Neural crest cell (in vitro differentiated cells): ENCODE measurements around the gene NKX6-2. TPM values are rescaled to one million over a fixed set of nuclear protein-coding genes. Genes with fewer than 3 reads are reported as not detected.
"Not testable (repeated sequence)": the region's sequence is repeated elsewhere in the genome, so short reads cannot be mapped to it uniquely, and the experiment has no call there.

Source experiments
- DNase-seq: peaks from one replicate; pipeline ENCODE4 v3.0.0; 2021; ENCODE audit warnings: low read depth, mixed read lengths, low spot score
- H3K27ac Mint-ChIP-seq: one replicate; pipeline ENCODE4 v1.8.0; 2021; ENCODE audit warnings: mild to moderate bottlenecking, mixed read lengths; ENCODE audit not compliant: unreplicated experiment
- H3K27me3 Mint-ChIP-seq: 2 replicates; pipeline ENCODE4 v1.8.0; 2021; ENCODE audit warnings: low read depth, mild to moderate bottlenecking, mixed read lengths
- H3K36me3 Mint-ChIP-seq: 2 replicates; pipeline ENCODE4 v1.8.0; 2021; ENCODE audit warnings: low read depth, mild to moderate bottlenecking, mixed read lengths
- H3K4me1 Mint-ChIP-seq: 2 replicates; pipeline ENCODE4 v1.8.0; 2021; ENCODE audit warnings: mixed read lengths
- H3K4me3 Mint-ChIP-seq: one replicate; pipeline ENCODE4 v1.8.0; 2021; ENCODE audit warnings: mild to moderate bottlenecking, mixed read lengths
- H3K9me3 Mint-ChIP-seq: 2 replicates; pipeline ENCODE4 v1.8.0; 2021; ENCODE audit warnings: mixed read lengths
- total RNA-seq: library from RNA; stranded (reverse); gene quantifications from 2 replicates; pipeline ENCODE4 v1.2.1, GENCODE V29; 2021
- TF ChIP-seq, protein P1 (sequence below): fragments of 200-600 bp; sonication (generic); conservative IDR thresholded peaks from 2 replicates; pipeline ENCODE4 v1.5.0; 2021; ENCODE audit warnings: antibody characterized with exemption, mild to moderate bottlenecking

The NKX6-2 gene
- total RNA-seq, 1 donor from 2014 or later, result not detected

DNA sequence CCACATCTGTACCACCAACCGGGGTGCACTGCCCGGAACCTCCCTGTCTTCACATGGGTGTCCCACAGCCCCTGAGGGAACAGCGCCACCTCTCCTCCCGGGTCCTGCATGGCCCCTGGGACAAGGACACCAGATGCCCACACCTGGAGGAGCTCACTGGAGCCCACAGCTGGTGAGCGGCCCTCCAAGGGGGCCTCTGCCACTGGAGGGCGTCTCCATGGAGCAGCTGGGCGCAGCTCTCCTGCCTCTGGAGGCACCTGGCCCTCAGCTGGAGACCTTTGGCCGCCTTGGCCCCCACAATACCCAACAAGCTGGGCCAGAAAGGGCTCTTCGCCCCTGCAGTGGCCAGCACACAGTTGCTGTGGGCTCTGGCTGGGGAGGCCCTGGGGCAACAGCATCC is 7.3 kb upstream of the NKX6-2 start:
- TF ChIP-seq, protein P1, sequence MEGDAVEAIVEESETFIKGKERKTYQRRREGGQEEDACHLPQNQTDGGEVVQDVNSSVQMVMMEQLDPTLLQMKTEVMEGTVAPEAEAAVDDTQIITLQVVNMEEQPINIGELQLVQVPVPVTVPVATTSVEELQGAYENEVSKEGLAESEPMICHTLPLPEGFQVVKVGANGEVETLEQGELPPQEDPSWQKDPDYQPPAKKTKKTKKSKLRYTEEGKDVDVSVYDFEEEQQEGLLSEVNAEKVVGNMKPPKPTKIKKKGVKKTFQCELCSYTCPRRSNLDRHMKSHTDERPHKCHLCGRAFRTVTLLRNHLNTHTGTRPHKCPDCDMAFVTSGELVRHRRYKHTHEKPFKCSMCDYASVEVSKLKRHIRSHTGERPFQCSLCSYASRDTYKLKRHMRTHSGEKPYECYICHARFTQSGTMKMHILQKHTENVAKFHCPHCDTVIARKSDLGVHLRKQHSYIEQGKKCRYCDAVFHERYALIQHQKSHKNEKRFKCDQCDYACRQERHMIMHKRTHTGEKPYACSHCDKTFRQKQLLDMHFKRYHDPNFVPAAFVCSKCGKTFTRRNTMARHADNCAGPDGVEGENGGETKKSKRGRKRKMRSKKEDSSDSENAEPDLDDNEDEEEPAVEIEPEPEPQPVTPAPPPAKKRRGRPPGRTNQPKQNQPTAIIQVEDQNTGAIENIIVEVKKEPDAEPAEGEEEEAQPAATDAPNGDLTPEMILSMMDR, result no peak
- H3K27me3 Mint-ChIP-seq, result peaks cover 52% of the 10 kb centered on the region
- no peak for DNase-seq
- H3K27ac Mint-ChIP-seq, result no peak overlapping the region
- no peaks in the 10 kb centered on the region for H3K9me3 Mint-ChIP-seq
- no peaks in the 10 kb centered on the region for H3K36me3 Mint-ChIP-seq
- H3K4me1 Mint-ChIP-seq, result no peaks in the 10 kb centered on the region
- H3K4me3 Mint-ChIP-seq, result no peak overlapping the region

DNA sequence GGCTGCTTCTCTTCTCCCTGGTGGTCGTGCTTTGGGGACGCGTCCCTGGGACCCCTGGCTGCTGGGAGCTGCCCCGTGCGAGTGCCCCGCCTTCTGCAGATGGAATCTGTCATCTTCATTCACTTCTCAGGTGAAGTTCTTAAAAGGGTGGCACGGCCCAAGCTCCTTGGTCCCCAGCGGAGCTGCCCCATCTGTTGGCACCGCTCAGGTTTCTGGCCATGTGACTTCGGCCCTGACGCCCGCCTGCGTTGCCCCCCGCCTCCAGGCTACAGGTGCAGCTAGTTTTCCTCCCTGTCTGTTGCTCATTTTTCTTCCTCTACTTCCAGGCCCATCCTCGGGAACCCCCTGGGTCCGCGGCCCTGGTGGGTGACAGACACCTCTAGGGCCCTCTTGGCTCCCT is 6.8 kb upstream of the NKX6-2 start:
- TF ChIP-seq, protein P1, result no peak
- no peaks in the 10 kb centered on the region for H3K36me3 Mint-ChIP-seq
- peaks cover 56% of the 10 kb centered on the region for H3K27me3 Mint-ChIP-seq
- no peaks in the 10 kb centered on the region for H3K4me1 Mint-ChIP-seq
- no peaks in the 10 kb centered on the region for H3K9me3 Mint-ChIP-seq
- H3K4me3 Mint-ChIP-seq, result no peak overlapping the region
- DNase-seq, result no peak
- no peak overlapping the region for H3K27ac Mint-ChIP-seq

DNA sequence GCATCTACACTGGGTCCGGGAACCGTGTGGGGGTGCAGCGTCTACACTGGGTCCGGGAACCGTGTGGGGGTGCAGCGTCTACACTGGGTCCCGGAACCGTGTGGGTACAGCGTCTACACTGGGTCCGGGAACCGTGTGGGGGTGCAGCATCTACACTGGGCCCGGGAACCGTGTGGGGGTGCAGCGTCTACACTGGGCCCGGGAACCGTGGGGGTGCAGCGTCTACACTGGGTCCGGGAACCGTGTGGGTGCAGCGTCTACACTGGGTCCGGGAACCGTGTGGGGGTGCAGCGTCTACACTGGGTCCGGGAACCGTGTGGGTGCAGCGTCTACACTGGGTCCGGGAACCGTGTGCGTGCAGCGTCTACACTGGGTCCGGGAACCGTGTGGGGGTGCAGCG is 6.2 kb upstream of the NKX6-2 start:
- H3K4me1 Mint-ChIP-seq, H3K4me3 Mint-ChIP-seq, H3K27ac Mint-ChIP-seq, DNase-seq, H3K36me3 Mint-ChIP-seq, H3K9me3 Mint-ChIP-seq: not testable (repeated sequence)
- H3K27me3 Mint-ChIP-seq, result peaks cover 54% of the 10 kb centered on the region

DNA sequence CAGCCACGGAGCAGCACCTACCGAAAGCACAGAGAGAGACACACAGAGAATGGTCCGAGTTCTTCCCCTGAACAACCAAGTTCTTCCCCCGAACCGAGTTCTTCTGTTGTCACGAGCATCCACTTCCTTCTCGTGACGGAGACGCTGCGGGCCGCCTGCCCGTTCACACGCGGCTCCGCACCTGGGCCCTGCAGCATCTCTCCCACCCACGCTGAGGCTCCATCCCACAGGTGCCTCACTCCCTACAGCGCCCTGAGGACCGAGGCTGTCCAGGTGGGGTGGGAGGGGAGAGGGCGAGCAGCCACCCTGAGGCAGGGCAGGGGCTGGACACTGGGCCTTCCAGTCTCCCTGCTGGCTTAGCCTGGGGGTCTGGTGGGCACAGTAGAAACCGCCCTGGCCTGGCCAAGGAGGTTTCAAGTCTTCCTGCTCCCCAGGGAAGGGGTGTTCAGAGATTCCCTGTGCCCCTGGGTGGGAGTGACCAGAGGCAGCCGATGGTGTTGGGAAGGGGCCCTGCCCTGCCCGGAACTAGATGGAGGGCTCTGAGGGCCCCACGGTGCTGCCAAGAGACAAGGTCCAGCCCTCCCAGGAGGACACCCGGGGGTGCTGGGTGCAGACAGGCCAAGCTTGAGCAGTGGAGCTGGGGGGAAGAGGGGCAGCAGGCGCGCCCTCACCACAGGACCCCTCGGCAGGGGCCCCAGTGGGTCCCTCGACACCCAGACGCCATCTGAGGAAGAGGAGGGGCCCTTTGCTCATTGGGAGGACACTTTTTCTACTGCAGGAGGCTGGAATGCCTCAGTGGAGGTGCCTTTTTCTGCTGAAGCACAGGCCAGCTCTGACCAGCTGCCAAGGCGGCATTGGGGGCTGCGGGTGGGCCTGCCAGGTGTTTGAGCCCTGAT is 5.2 kb upstream of the NKX6-2 start:
- Mint-ChIP-seq H3K36me3 (no peaks in the 10 kb centered on the region), H3K4me1 (no peaks in the 10 kb centered on the region), H3K9me3 (no peaks in the 10 kb centered on the region), H3K27me3 (peaks cover 53% of the 10 kb centered on the region), H3K27ac (no peak overlapping the region), H3K4me3 (no peak overlapping the region)
- TF ChIP-seq, protein P1, result no peak
- DNase-seq, result no peak

DNA sequence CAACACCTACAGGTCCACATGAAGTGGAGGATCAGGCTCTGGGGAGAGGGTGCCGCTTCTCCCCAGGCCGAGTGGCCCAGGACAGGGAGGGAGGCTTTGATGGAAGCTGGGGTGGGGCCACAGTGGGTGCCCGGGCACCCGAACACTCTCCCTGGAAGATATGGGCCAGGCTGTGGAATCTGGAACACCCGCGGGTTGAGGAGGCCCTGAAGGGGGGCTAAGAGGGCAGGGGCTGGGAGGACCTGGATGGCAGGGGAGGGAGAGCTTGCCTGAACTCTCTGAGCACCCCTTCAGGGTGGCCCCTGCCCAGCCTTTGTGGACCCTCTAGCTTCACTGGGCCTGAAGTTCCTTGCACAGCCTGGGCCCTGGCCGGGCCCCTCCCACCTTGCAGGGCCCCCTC is 4.5 kb upstream of the NKX6-2 start:
- Mint-ChIP-seq H3K9me3 (no peaks in the 10 kb centered on the region), H3K27me3 (peaks cover 52% of the 10 kb centered on the region), H3K36me3 (no peaks in the 10 kb centered on the region), H3K27ac (no peak overlapping the region), H3K4me1 (no peaks in the 10 kb centered on the region), H3K4me3 (no peak overlapping the region)
- TF ChIP-seq, protein P1, result no peak
- DNase-seq, result no peak

DNA sequence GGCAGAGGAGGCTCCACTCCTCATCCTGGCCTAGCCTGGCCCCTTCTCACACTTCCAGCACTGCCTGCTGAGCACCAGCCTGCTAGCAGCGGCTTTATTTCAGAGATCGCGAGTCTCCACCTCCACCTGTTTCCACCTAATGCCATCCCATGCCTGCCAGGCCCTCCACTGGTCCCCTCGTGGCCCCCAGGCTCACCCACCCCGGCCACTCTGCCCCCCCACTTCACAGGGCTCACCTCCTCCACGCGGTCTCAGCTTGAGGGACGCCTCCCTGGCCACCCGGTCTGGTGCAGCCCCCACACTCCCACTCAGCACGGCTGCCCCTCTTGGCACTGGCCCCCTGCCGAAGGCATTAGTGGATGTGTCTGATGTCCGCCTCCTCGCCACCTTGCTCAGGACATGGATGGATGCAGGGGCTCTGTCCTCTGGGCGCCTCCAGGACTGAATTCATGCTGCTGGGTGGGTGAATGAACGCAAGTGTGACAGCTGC is 3.8 kb upstream of the NKX6-2 start:
- Mint-ChIP-seq H3K4me3 (no peak overlapping the region), H3K27ac (no peak overlapping the region), H3K27me3 (peaks cover 56% of the 10 kb centered on the region), H3K4me1 (no peaks in the 10 kb centered on the region), H3K36me3 (no peaks in the 10 kb centered on the region), H3K9me3 (no peaks in the 10 kb centered on the region)
- TF ChIP-seq, protein P1, result no peak
- DNase-seq, result no peak
